ENCODE measurements around the gene MRPL38.
"Not testable (repeated sequence)": the region's sequence is repeated elsewhere in the genome, so short reads cannot be mapped to it uniquely, and the experiment has no call there.

MRPL38 gene

DNA sequence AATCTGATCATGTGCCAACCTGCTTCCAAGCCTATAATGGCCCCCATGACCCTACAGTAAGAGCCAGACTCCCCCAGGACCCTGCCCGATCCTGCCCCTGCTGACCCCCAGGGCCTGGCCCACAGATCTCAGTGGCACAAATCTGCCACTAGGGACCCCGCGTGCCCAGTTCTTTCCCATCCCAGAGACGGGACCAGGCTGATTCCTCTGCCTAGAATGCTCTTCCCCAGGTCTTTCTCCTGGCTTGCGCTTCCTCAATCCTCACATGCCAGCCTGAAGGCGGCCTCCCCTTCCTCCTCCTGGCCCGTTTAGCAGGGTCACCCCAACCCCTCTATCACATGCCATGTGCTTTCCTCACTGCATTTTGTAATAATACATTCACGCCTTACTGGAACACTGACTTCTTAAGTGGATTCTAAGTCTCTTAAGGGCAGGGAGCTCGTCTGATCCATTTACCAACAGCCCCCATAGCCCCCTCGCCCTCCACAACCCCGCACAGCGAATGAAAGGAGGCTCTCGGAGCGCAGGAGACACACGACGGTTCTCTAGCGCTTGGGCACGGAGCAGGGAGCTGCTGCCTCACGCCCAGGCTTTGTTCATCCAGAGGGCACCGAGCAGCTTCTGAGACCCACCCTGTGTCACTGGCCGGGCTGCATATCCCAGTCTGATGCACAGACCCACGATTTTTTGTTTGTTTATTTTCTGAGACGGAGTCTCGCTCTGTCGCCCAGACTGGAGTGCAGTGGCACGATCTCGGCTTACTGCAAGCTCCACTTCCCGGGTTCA lies 9.1 kb downstream of the MRPL38 start:
- no peak for DNase-seq

DNA sequence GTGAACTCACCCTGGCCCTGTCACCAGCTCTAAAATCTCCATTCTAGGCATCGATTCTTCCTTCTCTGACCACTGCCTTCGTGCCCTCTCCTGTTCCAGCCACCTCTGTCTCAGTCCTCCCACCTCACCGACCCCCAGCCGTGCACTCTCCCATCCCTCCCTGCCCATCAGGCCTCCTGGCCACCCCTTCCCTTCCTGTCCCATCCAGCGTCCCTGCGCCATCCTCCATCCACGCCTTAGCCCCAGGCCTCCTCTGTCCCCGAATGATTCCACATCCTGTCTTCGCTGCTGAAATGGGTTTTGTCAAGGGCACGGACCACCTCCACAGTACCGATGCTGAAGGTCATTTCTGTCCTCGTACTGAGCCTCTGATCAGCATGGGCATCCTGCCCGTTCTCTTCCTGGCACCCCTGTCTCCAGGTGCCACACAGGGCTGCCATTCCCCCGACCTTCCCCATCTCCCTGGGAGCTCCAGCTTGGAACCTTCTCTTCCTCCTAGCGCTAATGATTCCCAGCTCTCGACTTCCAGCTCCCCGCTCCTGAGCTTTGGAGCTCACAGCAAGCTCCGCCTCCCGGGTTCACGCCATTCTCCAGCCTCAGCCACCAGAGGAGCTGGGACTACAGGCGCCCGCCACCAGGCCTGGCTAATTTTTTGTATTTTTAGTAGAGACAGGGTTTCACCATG lies 10.5 kb downstream of the MRPL38 start:
- no peak for DNase-seq

DNA sequence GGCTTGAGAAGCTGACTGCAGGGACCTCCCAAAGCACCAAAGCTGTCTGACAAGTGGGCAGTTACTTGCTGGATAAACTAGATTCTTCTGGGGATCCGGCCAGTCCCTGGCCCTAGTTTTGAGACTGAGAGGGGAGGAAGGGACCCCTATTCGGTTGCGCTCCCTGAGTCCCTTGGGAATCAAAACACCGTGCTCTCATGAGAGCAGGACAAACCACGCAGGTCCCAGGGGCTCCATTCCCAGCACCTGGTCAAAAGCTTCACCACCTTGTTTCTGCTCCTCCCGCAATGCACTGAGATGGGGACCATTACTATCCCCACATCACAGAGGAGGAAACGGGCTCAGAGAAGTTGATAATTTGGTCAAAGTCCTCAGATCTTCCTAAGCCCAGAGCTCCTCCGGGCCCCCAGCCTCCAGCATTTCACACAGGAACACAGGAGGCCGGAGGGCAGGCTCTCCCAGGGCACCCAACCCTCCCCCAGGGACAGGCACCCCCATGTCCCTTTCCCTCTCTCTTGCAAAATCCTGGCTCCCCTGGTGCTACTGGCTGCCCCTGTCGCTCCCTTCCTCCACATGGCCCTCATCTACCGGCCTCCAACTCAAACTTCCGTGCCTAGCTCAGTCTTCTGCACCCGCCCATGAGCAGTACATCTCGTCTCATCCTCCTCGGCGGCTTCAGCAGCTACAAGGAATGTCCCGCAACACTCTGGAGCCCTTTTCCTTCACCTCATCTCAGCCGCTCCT lies 11.2 kb downstream of the MRPL38 start:
- no peak for DNase-seq

DNA sequence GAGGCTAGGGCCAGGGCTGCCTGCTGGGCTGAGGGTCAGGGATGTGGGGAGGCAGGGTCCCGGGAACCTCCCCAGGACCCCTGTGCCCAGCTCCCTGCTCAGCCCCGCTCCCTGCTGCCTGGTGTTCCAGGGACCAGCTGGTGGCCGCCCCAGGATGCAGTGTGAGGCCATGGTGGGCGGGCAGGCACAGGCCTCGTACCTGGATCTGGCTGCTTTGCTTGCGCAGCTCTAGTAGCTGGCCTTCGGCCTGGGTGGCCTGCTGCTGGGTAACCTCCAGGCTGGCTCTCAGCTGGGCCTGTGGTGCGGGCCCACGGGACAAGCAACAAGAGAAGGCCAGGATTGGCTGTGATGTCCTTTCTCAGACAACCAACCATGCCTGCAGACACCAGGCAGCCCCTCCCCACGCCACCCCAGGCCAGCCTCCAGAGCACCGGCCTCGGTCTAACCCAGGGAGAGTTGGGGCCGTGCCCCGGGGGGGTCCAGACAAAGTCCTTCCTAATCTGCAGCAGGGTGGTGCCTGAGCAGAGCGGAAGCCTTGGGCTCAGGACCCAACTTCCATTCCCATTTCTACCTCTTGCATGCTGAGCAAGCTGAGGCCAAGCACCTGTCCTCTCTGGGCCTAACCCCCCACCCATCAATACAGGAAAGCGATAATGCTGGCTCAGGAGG lies 12.0 kb downstream of the MRPL38 start:
- no peak for DNase-seq

DNA sequence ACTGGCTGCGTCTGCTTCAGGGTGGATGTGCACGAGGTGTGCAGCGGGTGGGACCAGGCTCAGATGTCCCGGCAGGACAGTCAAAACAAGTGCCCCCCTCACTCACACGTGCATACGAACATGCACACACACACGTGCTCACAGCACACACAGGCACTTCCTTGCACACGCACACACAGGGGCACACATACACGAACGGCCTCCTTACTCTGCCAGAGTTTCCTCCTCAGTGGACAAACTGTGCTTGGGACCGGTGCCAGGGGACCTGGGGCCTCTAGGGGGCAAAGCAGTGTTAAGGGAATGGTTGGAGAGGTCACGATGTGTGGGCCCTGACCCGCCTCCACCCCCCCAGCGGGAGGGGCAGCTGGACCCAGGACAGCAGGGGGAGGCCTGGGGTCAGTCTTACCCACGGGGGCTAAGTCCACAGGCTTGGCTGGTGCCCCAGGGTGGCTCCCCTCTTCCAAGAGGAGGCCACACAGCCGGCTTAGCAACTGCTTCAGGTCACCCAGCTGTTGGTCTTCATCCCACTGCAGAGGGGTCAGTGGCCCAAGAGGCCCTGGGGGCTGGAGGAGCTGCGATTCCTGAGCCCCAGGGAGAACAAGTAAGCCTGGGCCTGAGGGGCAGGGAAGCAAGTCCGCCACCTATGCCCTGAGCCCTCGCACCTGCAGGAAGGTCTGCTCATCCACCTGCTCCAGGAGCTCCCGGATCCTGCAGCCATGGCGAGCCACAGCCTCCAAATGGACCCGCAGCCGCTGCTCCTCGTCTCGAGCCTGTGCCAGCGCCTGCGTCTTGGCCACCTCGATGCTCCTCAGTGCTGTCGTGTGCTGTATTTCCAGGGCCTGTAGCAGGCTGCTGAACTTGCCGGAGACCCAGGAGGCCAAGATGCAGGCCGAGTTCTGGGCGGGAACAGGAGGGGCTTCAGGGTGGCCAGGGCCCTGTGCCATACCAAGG lies 12.8 kb downstream of the MRPL38 start:
- no peak for DNase-seq

DNA sequence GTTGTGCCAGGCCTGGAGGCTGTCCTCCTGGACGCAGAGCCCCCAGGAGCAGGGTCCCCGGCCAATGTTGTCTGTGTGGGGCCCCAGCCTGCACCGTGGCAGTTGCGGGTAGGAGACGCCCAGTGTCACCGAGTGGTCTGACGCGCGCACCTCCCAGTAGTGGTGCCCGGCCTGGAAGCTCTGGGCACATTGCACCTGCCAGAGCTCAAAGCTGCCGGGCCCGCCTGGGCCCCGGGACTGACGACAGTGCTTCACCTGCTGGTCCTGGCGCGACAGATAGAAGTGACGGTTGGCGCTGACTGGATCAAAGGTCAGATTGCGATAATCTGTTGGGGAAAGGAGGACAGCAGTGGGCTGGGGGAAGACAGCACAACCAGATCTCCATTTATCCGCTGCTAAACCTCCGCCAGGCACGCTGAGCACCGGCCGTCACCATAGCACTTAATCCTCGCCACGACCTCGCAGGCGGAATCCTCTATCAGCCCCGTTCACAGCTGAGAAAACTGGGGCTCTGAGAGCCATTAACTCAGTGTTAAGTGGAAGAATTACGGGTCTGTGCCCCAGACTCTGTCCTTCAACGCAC lies 13.6 kb downstream of the MRPL38 start:
- no peak for DNase-seq

DNA sequence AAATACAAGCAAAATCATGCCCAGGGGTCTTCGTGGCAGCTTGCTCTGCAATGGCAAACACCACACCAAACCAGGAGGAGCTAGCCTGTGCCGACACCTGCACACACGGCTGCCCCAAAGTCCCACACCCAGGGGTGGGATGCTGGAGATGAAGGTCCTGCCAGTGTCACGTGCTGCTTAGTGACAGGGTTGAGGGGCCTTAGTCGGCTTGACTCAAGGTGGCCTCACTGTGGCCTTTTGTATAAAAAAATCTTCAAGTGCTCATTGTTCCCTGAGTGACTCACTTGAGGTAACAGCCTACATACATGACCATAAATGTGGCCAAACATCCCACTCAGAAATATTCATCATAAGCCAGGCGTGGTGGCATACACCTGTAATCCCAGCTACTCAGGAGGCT lies 15.2 kb downstream of the MRPL38 start:
- DNase-seq, result no peak

DNA sequence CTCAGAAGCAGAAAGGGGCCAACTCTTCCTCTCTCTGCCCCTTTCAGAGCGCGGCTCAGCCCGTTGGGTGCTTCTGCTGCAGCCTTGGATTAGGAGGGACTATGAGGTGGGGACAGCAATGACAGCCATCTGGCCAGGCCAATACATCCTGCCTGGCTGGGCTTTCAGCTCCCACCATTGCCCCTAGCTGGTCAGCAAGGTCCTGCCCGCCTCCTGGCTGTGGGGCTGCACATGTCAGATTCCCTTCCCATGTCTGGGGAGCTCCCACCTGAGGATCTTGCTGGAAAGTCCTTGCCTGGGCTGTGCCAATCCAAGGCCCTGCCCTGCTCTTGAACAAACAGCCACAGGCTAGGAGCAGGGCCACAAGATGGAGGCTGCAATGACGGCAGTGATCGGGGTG lies 16.2 kb downstream of the MRPL38 start:
- DNase-seq, result no peak

DNA sequence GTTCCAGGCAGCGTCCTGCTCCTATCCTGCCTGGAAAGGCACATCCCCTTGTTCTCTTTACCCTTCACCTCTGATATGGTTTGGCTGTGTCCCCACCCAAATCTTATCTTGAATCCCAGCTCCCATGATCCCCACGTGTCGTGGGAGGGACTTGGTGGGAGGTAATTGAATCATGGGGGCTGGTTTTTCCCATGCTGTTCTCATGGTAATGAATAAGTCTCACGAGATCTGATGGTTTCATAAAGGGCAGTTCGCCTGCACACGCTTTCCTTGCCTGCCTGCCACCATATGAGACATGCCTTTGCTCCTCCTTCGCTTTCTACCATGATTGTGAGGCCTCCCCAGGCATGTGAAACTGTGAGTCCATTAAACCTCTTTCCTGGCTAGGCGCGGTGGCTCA lies 18.8 kb downstream of the MRPL38 start:
- not testable (repeated sequence) for DNase-seq

DNA sequence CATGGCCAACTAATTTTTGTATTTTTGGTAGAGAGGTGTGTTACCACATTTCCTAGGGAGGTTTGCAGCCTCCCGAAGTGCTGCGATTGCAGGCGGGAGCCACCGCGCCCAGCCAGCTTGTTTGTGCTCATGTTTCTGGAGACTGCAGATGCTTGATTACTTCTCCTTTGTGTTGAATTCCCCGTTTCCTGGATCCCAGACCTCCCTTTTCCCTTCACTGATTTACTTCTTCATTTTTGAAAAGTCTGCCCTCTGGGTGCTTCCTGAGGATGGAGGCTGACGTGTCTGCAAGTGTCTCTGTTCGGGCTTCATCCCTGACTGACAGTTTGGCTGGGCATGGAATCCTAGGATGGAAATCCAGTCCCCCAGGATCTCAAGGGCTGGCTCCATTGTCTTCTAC lies 19.3 kb downstream of the MRPL38 start:
- no peak for DNase-seq

DNA sequence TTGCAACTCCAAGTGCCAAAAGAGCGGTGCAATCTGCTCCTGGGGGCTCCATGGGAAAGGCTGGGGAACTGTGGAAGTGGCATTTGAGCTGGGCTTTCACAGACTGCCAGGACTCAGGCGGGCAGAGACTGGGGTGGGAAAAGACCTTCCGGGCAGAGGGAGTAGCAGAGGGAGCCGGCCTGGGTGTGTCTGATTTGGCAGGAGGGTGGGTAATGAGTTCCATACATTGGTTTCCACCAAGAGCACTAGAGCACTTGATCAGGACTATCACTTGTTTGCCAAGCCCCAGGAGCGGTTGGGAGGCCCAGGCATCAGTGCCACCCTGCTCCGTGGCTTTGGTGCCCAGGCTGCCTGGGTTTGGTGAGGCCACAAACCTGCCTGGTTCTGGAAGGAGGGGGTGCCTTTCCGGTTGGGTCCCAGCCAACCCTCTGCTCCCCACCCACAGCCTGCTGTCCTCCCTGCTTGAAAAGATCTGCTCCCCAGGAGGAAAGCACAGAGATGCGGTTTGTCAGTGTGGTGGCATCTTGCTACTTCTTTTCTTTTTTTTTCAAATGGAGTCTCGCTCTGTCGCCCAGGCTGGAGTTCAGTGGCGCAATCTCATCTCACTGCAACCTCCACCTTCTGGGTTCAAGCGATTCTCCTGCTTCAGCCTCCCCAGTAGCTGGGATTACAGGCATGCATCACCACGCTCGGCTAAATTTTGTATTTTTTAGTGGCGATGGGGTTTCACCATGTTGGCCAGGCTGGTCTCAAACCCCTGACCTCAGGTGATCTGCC lies 22.8 kb downstream of the MRPL38 start:
- no peak for DNase-seq

DNA sequence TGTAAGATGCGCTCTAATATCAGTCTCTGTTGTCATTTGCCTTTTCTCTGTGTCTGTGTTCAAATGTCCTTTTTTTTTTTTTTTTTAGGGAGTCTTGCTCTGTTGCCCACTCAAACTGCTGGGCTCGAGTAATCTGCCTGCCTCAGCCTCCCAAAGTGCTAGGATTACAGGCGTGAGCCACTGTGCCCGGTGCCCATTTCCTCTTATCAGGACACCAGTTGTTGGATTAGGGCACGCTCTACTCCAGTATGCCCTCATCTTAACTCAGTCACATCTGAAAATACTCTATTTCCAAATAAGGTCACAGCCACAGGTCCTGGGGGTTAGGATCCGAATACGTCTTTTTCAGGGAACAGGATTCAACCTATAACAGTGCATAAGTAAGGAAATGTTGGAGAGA lies 24.4 kb downstream of the MRPL38 start:
- DNase-seq, result no peak

DNA sequence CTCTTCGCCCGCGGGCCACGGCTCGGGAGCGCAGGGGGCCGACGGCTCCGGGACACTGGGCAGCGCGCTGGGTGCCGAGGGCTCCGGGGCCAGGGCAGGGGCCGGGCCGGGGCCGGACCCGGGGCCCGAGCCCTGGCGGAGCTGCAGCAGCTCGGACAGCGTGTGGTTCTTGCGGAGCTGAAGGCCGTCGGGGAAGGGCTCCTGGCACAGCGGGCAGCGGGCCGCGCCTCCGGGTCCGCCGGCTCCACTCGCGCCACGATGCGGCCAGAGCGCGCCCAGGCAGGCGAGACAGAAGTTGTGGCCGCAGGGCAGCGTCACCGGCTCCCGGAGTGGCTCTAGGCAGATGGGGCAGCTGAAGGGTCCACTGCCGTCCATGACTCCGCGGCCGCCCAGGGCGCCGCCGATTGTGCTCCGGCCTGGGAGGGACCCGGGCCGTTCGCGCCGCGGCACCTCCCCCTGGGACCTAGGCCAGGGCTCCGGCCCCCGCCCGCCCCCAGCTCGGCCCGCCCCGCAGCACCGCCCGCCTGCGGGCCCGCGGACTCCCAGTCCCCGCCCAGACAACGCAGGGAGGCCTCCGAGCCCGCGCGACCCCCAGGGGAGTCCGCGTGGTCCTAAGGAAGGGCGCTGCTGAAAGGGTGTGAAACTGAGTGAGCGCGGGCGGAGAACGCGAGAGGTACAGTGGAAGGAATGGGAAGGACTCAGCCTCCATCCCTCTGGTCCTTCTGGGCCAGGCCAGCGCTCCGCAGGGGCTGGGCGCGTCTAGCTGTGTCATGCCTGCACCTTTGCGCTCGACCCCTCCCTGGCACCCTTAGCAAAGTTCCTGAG lies 26.3 kb downstream of the MRPL38 start, which contains the start of gene TRIM47:
TSS of gene TRIM47 (minus strand) at position 408 of the 825 bp plus-strand sequence. CDS start at position 375, 33 bp downstream.
- no peak for DNase-seq

DNA sequence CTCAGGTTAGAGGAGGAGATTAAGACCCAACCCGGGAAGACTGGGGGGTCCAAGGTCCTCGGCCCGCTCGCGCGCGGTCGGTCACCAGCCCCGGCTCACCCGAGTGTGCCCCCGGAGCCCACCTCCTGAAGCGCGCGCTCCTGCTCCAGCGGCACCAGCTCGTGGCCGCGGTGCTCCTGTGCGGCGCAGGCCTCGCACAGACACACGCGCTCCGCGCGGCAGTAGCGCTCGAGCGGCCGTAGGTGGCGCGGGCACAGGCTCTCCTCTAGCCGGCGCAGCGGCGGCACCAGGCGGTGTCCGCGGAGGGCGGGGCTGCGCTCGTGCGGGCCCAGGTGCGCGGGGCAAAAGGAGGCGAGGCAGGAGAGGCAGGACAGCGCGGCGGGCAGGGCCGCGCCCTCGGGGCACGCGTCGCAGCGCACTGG lies 26.9 kb downstream of the MRPL38 start:
- peak; percentile 52 for DNase-seq

DNA sequence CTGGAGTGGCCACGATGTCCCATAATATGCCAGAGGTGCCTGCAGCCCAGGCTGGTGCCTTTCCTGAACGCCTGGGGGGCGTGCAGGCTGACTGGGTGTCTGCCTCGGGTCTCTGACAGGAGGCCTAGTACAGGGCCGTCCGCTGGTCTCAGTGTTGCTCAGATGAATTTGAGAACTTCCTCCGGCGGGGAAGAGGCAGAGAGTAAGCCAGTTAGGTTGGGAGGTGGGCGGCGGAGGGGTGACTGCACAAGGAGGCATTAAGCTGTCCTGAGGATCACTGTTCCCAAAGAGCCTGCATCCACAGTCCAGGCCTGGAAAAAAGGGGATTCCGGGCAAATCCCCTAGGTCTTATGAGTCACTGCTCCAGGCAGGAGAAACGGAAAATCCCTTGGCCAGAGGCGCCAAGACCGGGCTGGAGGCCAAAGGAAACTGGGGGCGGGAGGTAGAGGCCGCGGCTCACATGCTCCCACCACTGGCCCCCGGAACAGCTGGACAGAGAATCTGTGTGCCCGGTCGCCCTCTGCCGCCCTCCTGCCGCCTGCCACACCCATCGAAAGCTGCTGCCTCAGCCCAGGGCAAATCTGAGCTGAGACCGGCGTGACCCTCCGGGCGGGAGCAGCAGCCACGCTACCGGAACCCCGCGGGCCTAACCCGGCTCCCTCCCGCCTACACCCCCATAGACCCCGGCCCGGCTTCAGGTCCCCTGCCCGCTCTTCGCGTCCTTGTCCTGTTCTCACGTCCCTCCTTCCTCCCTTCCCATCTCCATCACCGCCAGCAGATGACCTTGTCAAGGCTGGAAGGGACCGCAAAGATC lies 27.5 kb downstream of the MRPL38 start:
- no peak for DNase-seq

DNA sequence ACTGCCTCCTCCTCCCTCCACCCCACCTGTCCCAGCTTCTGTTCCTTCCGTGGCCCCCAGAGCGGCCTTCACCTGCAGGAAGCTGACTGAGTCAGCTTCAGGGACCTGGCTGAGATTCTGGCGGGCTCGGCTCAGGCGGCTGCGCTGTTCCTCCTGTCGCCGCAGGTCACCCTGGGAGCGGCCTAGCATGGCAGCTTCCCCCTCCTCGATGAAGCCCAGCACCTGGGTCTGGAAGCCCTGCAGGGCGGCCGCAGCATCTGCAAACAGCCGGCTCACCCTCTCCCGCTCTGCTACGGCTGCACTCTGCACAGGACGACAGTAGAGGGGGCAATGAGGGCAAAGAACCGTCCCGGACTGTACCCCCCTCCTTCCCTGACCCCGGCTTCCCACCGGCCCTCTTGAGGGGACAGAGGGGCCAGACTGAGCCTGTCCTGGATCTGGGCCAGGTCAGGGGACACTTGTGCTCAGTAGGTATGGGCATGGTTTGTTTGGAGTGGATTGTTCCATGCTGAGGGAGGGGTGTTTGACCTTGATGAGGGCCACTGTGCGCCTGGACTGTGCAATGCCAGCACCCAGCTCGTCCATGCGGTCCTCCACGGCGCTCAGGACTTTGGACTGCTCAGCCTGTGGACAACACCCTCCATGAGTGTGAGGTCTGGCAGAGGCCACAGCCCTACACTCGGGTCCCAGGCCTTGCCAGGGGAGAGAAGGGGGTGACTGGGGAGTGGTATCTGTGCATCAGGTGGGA lies 28.3 kb downstream of the MRPL38 start:
- DNase-seq, result no peak

DNA sequence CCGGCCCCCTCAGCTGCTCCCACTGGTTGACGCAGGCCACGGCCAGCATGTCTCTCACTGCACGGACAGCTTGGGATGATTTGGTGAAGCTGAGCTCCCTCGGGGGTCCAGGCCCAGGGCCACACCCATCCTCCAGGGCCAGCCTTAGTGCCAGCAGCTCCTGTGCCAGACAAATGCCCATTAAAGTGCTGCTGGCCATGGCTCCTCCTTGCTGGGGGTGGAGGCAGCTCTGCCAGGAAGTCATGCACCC lies 28.8 kb downstream of the MRPL38 start:
- DNase-seq, result no peak

DNA sequence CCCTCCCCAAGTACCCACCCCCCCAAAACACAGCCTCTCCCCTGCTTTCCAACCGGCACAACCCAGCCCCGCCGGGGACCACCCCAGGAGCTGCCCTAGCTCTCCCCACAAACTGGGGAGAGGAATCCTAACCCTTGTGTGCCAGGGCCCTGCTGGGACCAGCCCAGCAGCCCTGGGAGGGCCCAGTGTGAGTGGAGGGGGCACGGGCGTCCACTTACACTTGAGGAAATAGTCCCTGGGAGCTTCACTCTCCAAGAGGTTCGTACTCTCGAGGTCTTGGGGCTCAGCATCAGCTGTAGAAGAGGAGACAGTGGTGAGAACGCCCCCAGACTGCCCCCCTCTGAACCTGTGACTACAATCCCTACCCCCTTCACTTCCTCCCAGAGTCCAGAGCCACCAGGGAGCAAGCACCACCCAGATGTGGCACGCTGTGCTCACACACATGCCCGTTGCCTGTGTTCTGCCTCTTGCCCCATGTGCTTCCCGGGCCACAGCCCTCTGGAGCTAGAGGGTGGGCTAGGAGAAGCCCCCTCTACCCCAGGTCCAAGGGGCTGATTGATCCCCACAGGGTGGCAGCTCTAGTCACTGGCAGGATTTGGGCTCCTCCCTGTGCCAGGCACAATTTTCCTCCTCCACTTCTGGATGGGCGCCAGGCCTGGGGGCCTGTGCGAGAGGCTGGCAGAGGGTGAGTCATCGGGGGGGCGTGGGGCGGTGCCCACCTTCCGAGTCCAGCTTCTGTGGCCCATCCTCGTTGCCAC lies 29.3 kb downstream of the MRPL38 start:
- DNase-seq, result no peak
